ENCODE measurements around the gene ESRRB. TPM values are rescaled to one million over a fixed set of nuclear protein-coding genes. Genes with fewer than 3 reads are reported as not detected.

ESRRB gene
- total RNA-seq, 3 donors from 2014 or later (not counting 1 experiment from before 2014, with no cell fraction given) = 0.45 to 1.3 TPM; not detected in 1

DNA sequence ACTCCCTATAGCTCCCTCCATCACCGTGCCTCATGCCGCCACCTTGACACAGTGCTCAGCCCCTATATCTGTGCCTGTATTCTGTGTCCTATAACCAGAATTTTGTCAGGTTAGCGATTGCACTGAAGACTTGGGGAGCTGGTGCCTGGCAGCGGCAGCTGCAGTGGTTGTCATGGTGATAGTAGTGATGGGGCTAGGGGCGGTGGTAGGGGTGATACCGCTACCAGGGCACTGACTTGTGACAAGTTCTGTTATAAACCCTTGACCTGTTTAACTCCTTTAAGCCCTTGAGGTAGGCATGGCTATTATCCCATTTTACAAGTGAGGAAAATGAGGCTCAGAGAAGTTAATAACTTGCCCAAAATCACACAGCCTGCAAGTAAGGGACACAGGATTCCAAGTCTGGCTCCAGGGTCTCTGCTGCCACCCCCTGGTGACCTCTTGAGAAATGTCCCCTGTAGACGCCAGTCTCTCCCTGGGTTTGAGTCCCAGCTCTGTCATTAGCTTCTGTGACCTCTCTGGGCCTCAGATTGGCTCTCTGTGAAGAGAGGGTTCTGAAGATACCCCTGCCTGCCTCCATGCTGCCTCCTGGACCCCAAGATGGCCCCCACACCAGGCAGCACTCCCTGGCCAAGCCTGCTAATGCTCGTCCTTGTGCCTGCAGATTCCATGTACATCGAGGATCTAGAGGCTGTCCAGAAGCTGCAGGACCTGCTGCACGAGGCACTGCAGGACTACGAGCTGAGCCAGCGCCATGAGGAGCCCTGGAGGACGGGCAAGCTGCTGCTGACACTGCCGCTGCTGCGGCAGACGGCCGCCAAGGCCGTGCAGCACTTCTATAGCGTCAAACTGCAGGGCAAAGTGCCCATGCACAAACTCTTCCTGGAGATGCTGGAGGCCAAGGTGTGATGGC lies 121.9 kb downstream of the ESRRB start:
- no peak overlapping the region for H3K27ac Mint-ChIP-seq
- Histone ChIP-seq H3K4me1 (ENCODE audit: control insufficient read depth, insufficient read depth, low read length) (no peaks in the 10 kb centered on the region), H3K36me3 (ENCODE audit: control insufficient read depth, insufficient read depth, low read length) (no peaks in the 10 kb centered on the region), H3K27me3 (ENCODE audit: control insufficient read depth, insufficient read depth, low read length) (no peaks in the 10 kb centered on the region), H3K4me3 (ENCODE audit: low read length) (no peak overlapping the region), H3K27ac (ENCODE audit: low read length) (no peak overlapping the region), H3K9me3 (ENCODE audit: control insufficient read depth, insufficient read depth, low read length) (no peaks in the 10 kb centered on the region)
- TF ChIP-seq, protein P1, sequence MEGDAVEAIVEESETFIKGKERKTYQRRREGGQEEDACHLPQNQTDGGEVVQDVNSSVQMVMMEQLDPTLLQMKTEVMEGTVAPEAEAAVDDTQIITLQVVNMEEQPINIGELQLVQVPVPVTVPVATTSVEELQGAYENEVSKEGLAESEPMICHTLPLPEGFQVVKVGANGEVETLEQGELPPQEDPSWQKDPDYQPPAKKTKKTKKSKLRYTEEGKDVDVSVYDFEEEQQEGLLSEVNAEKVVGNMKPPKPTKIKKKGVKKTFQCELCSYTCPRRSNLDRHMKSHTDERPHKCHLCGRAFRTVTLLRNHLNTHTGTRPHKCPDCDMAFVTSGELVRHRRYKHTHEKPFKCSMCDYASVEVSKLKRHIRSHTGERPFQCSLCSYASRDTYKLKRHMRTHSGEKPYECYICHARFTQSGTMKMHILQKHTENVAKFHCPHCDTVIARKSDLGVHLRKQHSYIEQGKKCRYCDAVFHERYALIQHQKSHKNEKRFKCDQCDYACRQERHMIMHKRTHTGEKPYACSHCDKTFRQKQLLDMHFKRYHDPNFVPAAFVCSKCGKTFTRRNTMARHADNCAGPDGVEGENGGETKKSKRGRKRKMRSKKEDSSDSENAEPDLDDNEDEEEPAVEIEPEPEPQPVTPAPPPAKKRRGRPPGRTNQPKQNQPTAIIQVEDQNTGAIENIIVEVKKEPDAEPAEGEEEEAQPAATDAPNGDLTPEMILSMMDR (IDR thresholded peaks at IDR 0.05) = no peak
- peak in 1 of 3 donors; percentile 14 for ATAC-seq
- no peaks in the 10 kb centered on the region for H3K9me3 Mint-ChIP-seq
- H3K4me1 Mint-ChIP-seq = no peaks in the 10 kb centered on the region
- intact Hi-C loops (cut with micrococcal nuclease) = no loop called here
- peaks cover 0 to 6% of the 10 kb centered on the region in 2 donors for H3K27me3 Mint-ChIP-seq (ENCODE audit: low read depth in 2 of 2)
- no peaks in the 10 kb centered on the region for H3K36me3 Mint-ChIP-seq
- DNase-seq = no peak
- WGBS (ENCODE audit: insufficient coverage) = 84% methylated on average over 19 of the region's 19 CpGs
- H3K4me3 Mint-ChIP-seq = no peak overlapping the region

GRCh38 chr14:76498463-76498935 lies 122.6 kb downstream of the ESRRB start:
- no peaks in the 10 kb centered on the region for H3K4me1 Mint-ChIP-seq
- ATAC-seq = no peak

GRCh38 chr14:76498976-76499375 lies 123.0 kb downstream of the ESRRB start:
- intact Hi-C loops (cut with micrococcal nuclease) = no loop called here
- Mint-ChIP-seq H3K9me3 (no peaks in the 10 kb centered on the region), H3K27me3 (ENCODE audit: low read depth in 2 of 2) (peaks cover 0 to 6% of the 10 kb centered on the region in 2 donors), H3K36me3 (no peaks in the 10 kb centered on the region), H3K4me3 (no peak overlapping the region), H3K4me1 (no peaks in the 10 kb centered on the region), H3K27ac (no peak overlapping the region)
- ATAC-seq (no peak), DNase-seq (no peak)
- Histone ChIP-seq H3K36me3 (ENCODE audit: control insufficient read depth, insufficient read depth, low read length) (no peaks in the 10 kb centered on the region), H3K27ac (ENCODE audit: low read length) (no peak overlapping the region), H3K4me3 (ENCODE audit: low read length) (no peak overlapping the region), H3K4me1 (ENCODE audit: control insufficient read depth, insufficient read depth, low read length) (no peaks in the 10 kb centered on the region), H3K9me3 (ENCODE audit: control insufficient read depth, insufficient read depth, low read length) (no peaks in the 10 kb centered on the region), H3K27me3 (ENCODE audit: control insufficient read depth, insufficient read depth, low read length) (no peaks in the 10 kb centered on the region)
- TF ChIP-seq, protein P1 (IDR thresholded peaks at IDR 0.05) = no peak
- 90% methylated on average over 12 of the region's 12 CpGs for WGBS (ENCODE audit: insufficient coverage)

More at GRCh38 chr14:76498463-76498935, 122.6 kb downstream of the ESRRB start:
- Histone ChIP-seq H3K4me3 (ENCODE audit: low read length) (no peak overlapping the region), H3K9me3 (ENCODE audit: control insufficient read depth, insufficient read depth, low read length) (no peaks in the 10 kb centered on the region), H3K36me3 (ENCODE audit: control insufficient read depth, insufficient read depth, low read length) (no peaks in the 10 kb centered on the region), H3K27ac (ENCODE audit: low read length) (no peak overlapping the region), H3K4me1 (ENCODE audit: control insufficient read depth, insufficient read depth, low read length) (no peaks in the 10 kb centered on the region), H3K27me3 (ENCODE audit: control insufficient read depth, insufficient read depth, low read length) (no peaks in the 10 kb centered on the region)
- WGBS (ENCODE audit: insufficient coverage) = 79% methylated on average over 10 of the region's 13 CpGs
- no peaks in the 10 kb centered on the region for H3K36me3 Mint-ChIP-seq
- H3K27me3 Mint-ChIP-seq (ENCODE audit: low read depth in 2 of 2) = peaks cover 0 to 6% of the 10 kb centered on the region in 2 donors
- H3K27ac Mint-ChIP-seq = no peak overlapping the region
- no peak for DNase-seq
- intact Hi-C loops (cut with micrococcal nuclease) = no loop called here
- TF ChIP-seq, protein P1 (IDR thresholded peaks at IDR 0.05) = no peak
- no peak overlapping the region for H3K4me3 Mint-ChIP-seq
- H3K9me3 Mint-ChIP-seq = no peaks in the 10 kb centered on the region

Measured in natural killer cell (primary cell).